ENCODE data around the gene ITGB2. TPM values are rescaled to one million over a fixed set of nuclear protein-coding genes. Genes with fewer than 3 reads are reported as not detected.

The ITGB2 gene
- total RNA-seq, 1 donor from 2014 or later = 0.62 TPM

GRCh38 chr21:44886113-44887075 lies 34.3 kb downstream of the ITGB2 start:
- DNase-seq (ENCODE audit: extremely low spot score, unreplicated experiment) = no peak
- no peaks in the 10 kb centered on the region for H3K9me3 Mint-ChIP-seq (ENCODE audit: unreplicated experiment)
- H3K4me3 Mint-ChIP-seq (ENCODE audit: unreplicated experiment) = no peak overlapping the region
- peaks cover 2% of the 10 kb centered on the region for H3K27me3 Mint-ChIP-seq (ENCODE audit: unreplicated experiment)
- no peaks in the 10 kb centered on the region for H3K36me3 Mint-ChIP-seq (ENCODE audit: unreplicated experiment)
- peaks cover 3% of the 10 kb centered on the region for H3K4me1 Mint-ChIP-seq (ENCODE audit: unreplicated experiment)
- no peak overlapping the region for H3K27ac Mint-ChIP-seq (ENCODE audit: unreplicated experiment)
- TF ChIP-seq, protein P1, sequence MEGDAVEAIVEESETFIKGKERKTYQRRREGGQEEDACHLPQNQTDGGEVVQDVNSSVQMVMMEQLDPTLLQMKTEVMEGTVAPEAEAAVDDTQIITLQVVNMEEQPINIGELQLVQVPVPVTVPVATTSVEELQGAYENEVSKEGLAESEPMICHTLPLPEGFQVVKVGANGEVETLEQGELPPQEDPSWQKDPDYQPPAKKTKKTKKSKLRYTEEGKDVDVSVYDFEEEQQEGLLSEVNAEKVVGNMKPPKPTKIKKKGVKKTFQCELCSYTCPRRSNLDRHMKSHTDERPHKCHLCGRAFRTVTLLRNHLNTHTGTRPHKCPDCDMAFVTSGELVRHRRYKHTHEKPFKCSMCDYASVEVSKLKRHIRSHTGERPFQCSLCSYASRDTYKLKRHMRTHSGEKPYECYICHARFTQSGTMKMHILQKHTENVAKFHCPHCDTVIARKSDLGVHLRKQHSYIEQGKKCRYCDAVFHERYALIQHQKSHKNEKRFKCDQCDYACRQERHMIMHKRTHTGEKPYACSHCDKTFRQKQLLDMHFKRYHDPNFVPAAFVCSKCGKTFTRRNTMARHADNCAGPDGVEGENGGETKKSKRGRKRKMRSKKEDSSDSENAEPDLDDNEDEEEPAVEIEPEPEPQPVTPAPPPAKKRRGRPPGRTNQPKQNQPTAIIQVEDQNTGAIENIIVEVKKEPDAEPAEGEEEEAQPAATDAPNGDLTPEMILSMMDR (IDR thresholded peaks at IDR 0.05) = no peak

DNA sequence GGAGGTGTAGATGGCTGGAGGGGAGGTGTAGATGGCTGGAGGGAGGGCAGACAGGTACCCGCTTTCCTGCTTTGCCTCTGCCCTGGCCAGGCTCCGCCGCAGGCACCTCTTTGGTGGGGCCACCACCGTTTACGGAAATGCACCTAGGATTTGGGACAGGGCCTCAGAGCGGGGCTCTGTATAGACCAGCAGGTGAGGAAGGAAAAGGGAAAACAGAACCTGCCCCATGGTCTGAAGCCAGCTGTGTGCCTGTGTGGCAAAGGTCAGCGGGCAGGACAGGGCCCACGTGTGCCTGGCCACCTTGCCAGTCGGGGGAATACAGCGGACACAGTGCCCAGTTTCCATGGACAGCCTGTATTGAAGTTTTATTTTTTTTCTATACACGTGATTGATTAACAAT lies 35.1 kb downstream of the ITGB2 start:
- Mint-ChIP-seq H3K4me3 (ENCODE audit: unreplicated experiment) (no peak overlapping the region), H3K36me3 (ENCODE audit: unreplicated experiment) (no peaks in the 10 kb centered on the region), H3K9me3 (ENCODE audit: unreplicated experiment) (no peaks in the 10 kb centered on the region), H3K27ac (ENCODE audit: unreplicated experiment) (no peak overlapping the region), H3K27me3 (ENCODE audit: unreplicated experiment) (peaks cover 2% of the 10 kb centered on the region), H3K4me1 (ENCODE audit: unreplicated experiment) (peaks cover 10% of the 10 kb centered on the region)
- no peak for DNase-seq (ENCODE audit: extremely low spot score, unreplicated experiment)
- TF ChIP-seq, protein P1 (IDR thresholded peaks at IDR 0.05) = no peak

DNA sequence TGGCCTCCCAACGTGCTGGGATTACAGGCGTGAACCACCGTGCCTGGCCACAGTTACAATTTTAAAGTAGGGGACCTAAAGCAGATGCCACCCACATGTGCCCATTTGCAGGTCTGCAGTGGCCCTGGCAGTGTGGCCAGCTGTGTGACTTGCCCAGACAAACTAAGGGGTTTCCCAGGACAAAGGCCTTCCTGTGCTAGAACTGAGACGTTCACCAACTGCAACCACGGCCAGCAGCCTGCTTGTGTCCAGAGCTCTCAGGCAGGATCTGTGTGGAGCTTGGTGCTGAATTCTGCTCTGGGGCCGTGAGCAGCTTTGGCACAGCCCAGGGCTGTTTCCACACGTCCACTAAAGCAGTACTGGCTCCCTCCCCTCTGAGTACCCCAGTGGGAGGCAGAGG lies 36.6 kb downstream of the ITGB2 start:
- Mint-ChIP-seq H3K9me3 (ENCODE audit: unreplicated experiment) (no peaks in the 10 kb centered on the region), H3K4me1 (ENCODE audit: unreplicated experiment) (peaks cover 14% of the 10 kb centered on the region), H3K27ac (ENCODE audit: unreplicated experiment) (no peak overlapping the region), H3K27me3 (ENCODE audit: unreplicated experiment) (no peaks in the 10 kb centered on the region), H3K4me3 (ENCODE audit: unreplicated experiment) (no peak overlapping the region), H3K36me3 (ENCODE audit: unreplicated experiment) (no peaks in the 10 kb centered on the region)
- no peak for DNase-seq (ENCODE audit: extremely low spot score, unreplicated experiment)
- TF ChIP-seq, protein P1 (IDR thresholded peaks at IDR 0.05) = no peak

GRCh38 chr21:44883250-44883649 lies 37.4 kb downstream of the ITGB2 start:
- H3K27ac Mint-ChIP-seq (ENCODE audit: unreplicated experiment) = no peak overlapping the region

More at GRCh38 chr21:44883250-44883649, 37.4 kb downstream of the ITGB2 start:
- H3K27me3 Mint-ChIP-seq (ENCODE audit: unreplicated experiment) = no peaks in the 10 kb centered on the region
- H3K9me3 Mint-ChIP-seq (ENCODE audit: unreplicated experiment) = no peaks in the 10 kb centered on the region
- no peaks in the 10 kb centered on the region for H3K36me3 Mint-ChIP-seq (ENCODE audit: unreplicated experiment)
- no peak overlapping the region for H3K4me3 Mint-ChIP-seq (ENCODE audit: unreplicated experiment)
- TF ChIP-seq, protein P1 (IDR thresholded peaks at IDR 0.05) = no peak
- H3K4me1 Mint-ChIP-seq (ENCODE audit: unreplicated experiment) = peaks cover 14% of the 10 kb centered on the region
- no peak for DNase-seq (ENCODE audit: extremely low spot score, unreplicated experiment)

All from osteocyte (in vitro differentiated cells).